Upper lobe of left lung (tissue), 6 donors: ENCODE data around the gene PXDN. TPM values are rescaled to one million over a fixed set of nuclear protein-coding genes. Genes with fewer than 3 reads are reported as not detected.
A peak's percentile ranks its signal among the peaks of the same experiment; 100 is the strongest.

ENCODE experiments used
- ATAC-seq, 2 donors: fragments of 200-7000 bp; cut with Tn5 transposase; one replicate each; pipeline ENCODE4 v1.9.1; 2022; ENCODE audit warnings: mild to moderate bottlenecking in 2 of 2, moderate library complexity in 2 of 2; ENCODE audit not compliant: low FRiP score in 2 of 2
- DNase-seq, 2 donors: peaks; one replicate each; pipeline ENCODE4 v3.0.0-alpha.2; 2019 to 2020
- H3K27ac ChIP-seq, 4 donors: fragments of 200-600 bp; sonication (generic); one replicate each; pipeline ENCODE4 v1.5.1; 2016 to 2019
- H3K27me3 ChIP-seq, 4 donors: fragments of 200-600 bp; sonication (generic); one replicate each; pipeline ENCODE4 v1.5.1; 2017 to 2019
- H3K36me3 ChIP-seq, 4 donors: fragments of 200-600 bp; sonication (generic); one replicate each; pipeline ENCODE4 v1.5.1; 2016 to 2019
- H3K4me1 ChIP-seq, 4 donors: fragments of 200-600 bp; sonication (generic); one replicate each; pipeline ENCODE4 v1.5.1; 2018 to 2019
- H3K4me3 ChIP-seq, 4 donors: fragments of 200-600 bp; sonication (generic); one replicate each; pipeline ENCODE4 v1.5.1; 2017 to 2019; ENCODE audit warnings: mild to moderate bottlenecking in 2 of 4, moderate library complexity in 1 of 4
- H3K9me3 ChIP-seq, 4 donors: fragments of 200-600 bp; sonication (generic); one replicate each; pipeline ENCODE4 v1.5.1; 2018 to 2019
- CTCF ChIP-seq, 6 experiments: fragments of 450-650 bp in 4 of 6; fragments of 200-600 bp in 2 of 6; sonication (generic) in 2 of 6; IDR thresholded peaks; one replicate each; pipeline ENCODE4 v1.5.1; 2016 to 2019; ENCODE audit warnings: antibody characterized with exemption in 6 of 6
- EP300 ChIP-seq, 4 donors: sonication (generic); formaldehyde crosslinking; IDR thresholded peaks; one replicate each; pipeline ENCODE4 v1.5.1; 2017; ENCODE audit warnings: antibody characterized with exemption in 4 of 4, control low read depth in 2 of 4
- POLR2A ChIP-seq, 4 donors: fragments of 450-650 bp; IDR thresholded peaks; one replicate each; pipeline ENCODE4 v1.5.1; 2016 to 2017; ENCODE audit warnings: antibody characterized with exemption in 4 of 4, mild to moderate bottlenecking in 2 of 4
- POLR2AphosphoS5 ChIP-seq, 2 donors: sonication (generic); formaldehyde crosslinking; IDR thresholded peaks; one replicate each; pipeline ENCODE4 v1.5.1; 2017; ENCODE audit warnings: antibody characterized with exemption in 2 of 2
- WGBS, 2 donors: methylation state at CpG; one replicate each; pipeline ENCODE4 v1.1.5; 2017 to 2018; 5-methylcytosine and 5-hydroxymethylcytosine counted together
- total RNA-seq, 6 donors: library from RNA; depleted of rRNA in 4 of 6; stranded (reverse); fragments of >200 nt in 4 of 6; gene quantifications; one replicate each; pipeline versions ENCODE4 v1.1.0 to v1.2.1, GENCODE V29; 2016 to 2021
- donor health status: DM: no; HTN: no; CAD: no; lungs with moderate emphysema.
- donor health status: DM: no; HTN: yes; CAD: no; lungs with severe emphysema.

PXDN gene
- total RNA-seq, 6 donors from 2014 or later = 20.8 to 65.6 (median 38.5) TPM

- Histone ChIP-seq H3K4me3 (no peak overlapping the region), H3K36me3 (no peaks in the 10 kb centered on the region), H3K27me3 (no peaks in the 10 kb centered on the region), H3K9me3 (peaks cover 0 to 10% (median 3%) of the 10 kb centered on the region in 4 donors), H3K4me1 (peaks cover 7 to 16% (median 14%) of the 10 kb centered on the region in 4 donors), H3K27ac (no peak overlapping the region)
- ATAC-seq (peak; percentile 77 to 80), DNase-seq (peak; percentile 73 to 81)
- no peak for TF ChIP-seq POLR2AphosphoS5 (IDR thresholded peaks at IDR 0.05)
- TF ChIP-seq CTCF (IDR thresholded peaks at IDR 0.05) = peak; percentile 67 to 82 (median 79)
- TF ChIP-seq POLR2A (IDR thresholded peaks at IDR 0.05) = no peak
- TF ChIP-seq EP300 (IDR thresholded peaks at IDR 0.05) = no peak
- WGBS, 2 donors = 35 to 38% methylated on average over 16 to 24 of the region's 24 CpGs
Observed at GRCh38 chr2:1750933-1751766, 6.8 kb upstream of the PXDN start.

- no peak for ATAC-seq
- Histone ChIP-seq H3K27ac (no peak overlapping the region), H3K4me3 (no peak overlapping the region), H3K4me1 (peaks cover 5 to 15% (median 9%) of the 10 kb centered on the region in 4 donors), H3K36me3 (no peaks in the 10 kb centered on the region), H3K27me3 (no peaks in the 10 kb centered on the region), H3K9me3 (peaks cover 0 to 10% (median 3%) of the 10 kb centered on the region in 4 donors)
- no peak for DNase-seq
- no peak for TF ChIP-seq POLR2AphosphoS5 (IDR thresholded peaks at IDR 0.05)
- no peak for TF ChIP-seq POLR2A (IDR thresholded peaks at IDR 0.05)
- TF ChIP-seq CTCF (IDR thresholded peaks at IDR 0.05) = no peak
- TF ChIP-seq EP300 (IDR thresholded peaks at IDR 0.05) = no peak
- 23 to 27% methylated on average over 4 to 5 of the region's 5 CpGs for WGBS, 2 donors
Observed at GRCh38 chr2:1750270-1750932, 6.1 kb upstream of the PXDN start.

- Histone ChIP-seq H3K4me3 (no peak overlapping the region), H3K27ac (no peak overlapping the region), H3K36me3 (no peaks in the 10 kb centered on the region), H3K27me3 (no peaks in the 10 kb centered on the region), H3K9me3 (peaks cover 0 to 6% (median under 1%) of the 10 kb centered on the region in 4 donors), H3K4me1 (peaks cover 6 to 19% (median 12%) of the 10 kb centered on the region in 4 donors)
- TF ChIP-seq EP300 (IDR thresholded peaks at IDR 0.05) (no peak), CTCF (IDR thresholded peaks at IDR 0.05) (no peak), POLR2A (IDR thresholded peaks at IDR 0.05) (no peak), POLR2AphosphoS5 (IDR thresholded peaks at IDR 0.05) (no peak)
- DNase-seq = peak in 1 of 2 donors; percentile 42
- ATAC-seq = peak in 1 of 2 donors; percentile 50
- WGBS, 2 donors = 52 to 71% methylated on average over 7 to 9 of the region's 9 CpGs
Observed at GRCh38 chr2:1749489-1750119, 5.3 kb upstream of the PXDN start.

- no peaks in the 10 kb centered on the region for H3K36me3 ChIP-seq
- peaks cover 0 to 7% (median 2%) of the 10 kb centered on the region in 4 donors for H3K27me3 ChIP-seq
- TF ChIP-seq POLR2A (IDR thresholded peaks at IDR 0.05) (no peak), EP300 (IDR thresholded peaks at IDR 0.05) (no peak), CTCF (IDR thresholded peaks at IDR 0.05) (no peak), POLR2AphosphoS5 (IDR thresholded peaks at IDR 0.05) (no peak)
- WGBS, 2 donors = 85 to 86% methylated on average over 17 of the region's 17 CpGs
- no peak overlapping the region for H3K27ac ChIP-seq
- no peak overlapping the region for H3K4me3 ChIP-seq
- H3K4me1 ChIP-seq = peaks cover 6 to 26% (median 14%) of the 10 kb centered on the region in 4 donors
- no peaks in the 10 kb centered on the region for H3K9me3 ChIP-seq
- peak in 1 of 2 donors; percentile 14 for DNase-seq
- ATAC-seq = no peak
Observed at GRCh38 chr2:1748741-1749488, 4.6 kb upstream of the PXDN start.
